ENCODE results near the gene ELOB.

- TF ChIP-seq CTCF (conservative IDR thresholded peaks at IDR 0.05; ENCODE audit: low read length), result no peak
- TF ChIP-seq EZH2phosphoT487 (IDR thresholded peaks at IDR 0.05; ENCODE audit: borderline replicate concordance), result no peak
Measured at GRCh38 chr16:2736476-2737237, 40.4 kb downstream of the ELOB start.
